ENCODE data around the gene PTP4A2. TPM values are rescaled to one million over a fixed set of nuclear protein-coding genes. Genes with fewer than 3 reads are reported as not detected.

Gene PTP4A2
- total and polyA plus RNA-seq, 8 donors: 78.6 to 330 (median 167) TPM

DNA sequence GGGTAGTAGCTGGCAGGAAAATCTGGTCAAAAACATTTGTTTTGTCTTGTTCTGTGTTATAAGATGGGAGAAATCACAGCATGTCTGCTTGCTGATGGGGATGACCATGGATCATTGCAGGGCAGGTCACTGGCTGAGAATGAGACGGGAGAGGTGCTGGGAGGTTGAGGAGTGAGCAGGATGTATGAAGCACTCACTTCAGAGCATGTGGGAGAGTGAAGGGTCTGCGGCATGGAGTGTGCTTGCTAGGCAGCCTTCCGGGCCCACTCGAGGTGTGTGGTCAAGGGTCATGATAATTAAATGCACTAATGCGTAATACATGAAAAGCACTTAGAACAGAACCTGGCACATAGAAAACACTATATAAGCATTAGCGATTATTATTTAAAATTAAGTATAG, 80.3 kb downstream of the PTP4A2 start:
- TF ChIP-seq, protein P1, sequence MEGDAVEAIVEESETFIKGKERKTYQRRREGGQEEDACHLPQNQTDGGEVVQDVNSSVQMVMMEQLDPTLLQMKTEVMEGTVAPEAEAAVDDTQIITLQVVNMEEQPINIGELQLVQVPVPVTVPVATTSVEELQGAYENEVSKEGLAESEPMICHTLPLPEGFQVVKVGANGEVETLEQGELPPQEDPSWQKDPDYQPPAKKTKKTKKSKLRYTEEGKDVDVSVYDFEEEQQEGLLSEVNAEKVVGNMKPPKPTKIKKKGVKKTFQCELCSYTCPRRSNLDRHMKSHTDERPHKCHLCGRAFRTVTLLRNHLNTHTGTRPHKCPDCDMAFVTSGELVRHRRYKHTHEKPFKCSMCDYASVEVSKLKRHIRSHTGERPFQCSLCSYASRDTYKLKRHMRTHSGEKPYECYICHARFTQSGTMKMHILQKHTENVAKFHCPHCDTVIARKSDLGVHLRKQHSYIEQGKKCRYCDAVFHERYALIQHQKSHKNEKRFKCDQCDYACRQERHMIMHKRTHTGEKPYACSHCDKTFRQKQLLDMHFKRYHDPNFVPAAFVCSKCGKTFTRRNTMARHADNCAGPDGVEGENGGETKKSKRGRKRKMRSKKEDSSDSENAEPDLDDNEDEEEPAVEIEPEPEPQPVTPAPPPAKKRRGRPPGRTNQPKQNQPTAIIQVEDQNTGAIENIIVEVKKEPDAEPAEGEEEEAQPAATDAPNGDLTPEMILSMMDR (IDR thresholded peaks at IDR 0.05): no peak
- Histone ChIP-seq H3K4me1 (no peaks in the 10 kb centered on the region), H3K36me3 (no peaks in the 10 kb centered on the region), H3K9me3 (no peaks in the 10 kb centered on the region), H3K27ac (no peak overlapping the region), H3K4me3 (no peak overlapping the region), H3K27me3 (no peaks in the 10 kb centered on the region)
- 83 to 92% (median 87%) methylated on average over 6 of the region's 6 CpGs for WGBS, 5 donors
- no peak for DNase-seq
- intact Hi-C loops (cut with DNase I; ENCODE audit: low total_unique reads): no loop called here

Other genes starting within 250 kb of the PTP4A2 start
- gene COL16A1, start 234.4 kb downstream of the PTP4A2 start, total RNA-seq: 100 to 1,000 TPM in 3 of 5 donors, 10 to 100 TPM in 2; 64.2 to 127 (median 118) TPM
- 10 to 100 TPM; 19.8 to 27.4 (median 24.7) TPM for gene COL16A1, start 234.4 kb downstream of the PTP4A2 start, polyA plus RNA-seq
- gene ADGRB2, start 174.0 kb downstream of the PTP4A2 start, total RNA-seq: 1 to 10 TPM in 4 of 5 donors, not detected in 1; 1.3 to 4.9 (median 2.8) TPM
- 1 to 10 TPM in 2 of 3 donors, under 1 TPM in 1; 0.61 to 1.9 (median 1.5) TPM for gene ADGRB2, start 174.0 kb downstream of the PTP4A2 start, polyA plus RNA-seq
- 10 to 100 TPM in 1 of 5 donors, 1 to 10 TPM in 2, under 1 TPM in 1, not detected in 1; 0.55 to 11.1 (median 5.1) TPM for gene SPOCD1, start 122.3 kb downstream of the PTP4A2 start, total RNA-seq
- gene SPOCD1, start 122.3 kb downstream of the PTP4A2 start, polyA plus RNA-seq: 1 to 10 TPM in 2 of 3 donors, under 1 TPM in 1; 0.95 to 5.6 (median 3.1) TPM
- gene KHDRBS1, start 75.5 kb upstream of the PTP4A2 start, total RNA-seq: 10 to 100 TPM; 21.4 to 99.9 (median 76.9) TPM
- gene KHDRBS1, start 75.5 kb upstream of the PTP4A2 start, polyA plus RNA-seq: 10 to 100 TPM; 50.3 to 64.5 (median 53.6) TPM
- gene TMEM39B, start 134.6 kb upstream of the PTP4A2 start, total RNA-seq: 1 to 10 TPM in 4 of 5 donors, not detected in 1; 2.2 to 6.2 (median 3.4) TPM
- gene TMEM39B, start 134.6 kb upstream of the PTP4A2 start, polyA plus RNA-seq: 1 to 10 TPM; 4.7 to 9.7 (median 6.4) TPM
- 10 to 100 TPM; 14.6 to 38.0 (median 32.6) TPM for gene KPNA6, start 169.7 kb upstream of the PTP4A2 start, total RNA-seq
- 10 to 100 TPM in 1 of 3 donors, 1 to 10 TPM in 2; 7.6 to 11.3 (median 8.5) TPM for gene KPNA6, start 169.7 kb upstream of the PTP4A2 start, polyA plus RNA-seq
- 10 to 100 TPM; 20.6 to 48.1 (median 28.0) TPM for gene TXLNA, start 241.3 kb upstream of the PTP4A2 start, total RNA-seq
- 10 to 100 TPM in 2 of 3 donors, 1 to 10 TPM in 1; 9.8 to 18.4 (median 12.1) TPM for gene TXLNA, start 241.3 kb upstream of the PTP4A2 start, polyA plus RNA-seq